Measurements from ENCODE around the gene NFE2L2. TPM values are rescaled to one million over a fixed set of nuclear protein-coding genes. Genes with fewer than 3 reads are reported as not detected.
A peak's percentile ranks its signal among the peaks of the same experiment; 100 is the strongest.

Gene NFE2L2
- total RNA-seq, 1 experiment from 2014 or later = 80.0 TPM

- Histone ChIP-seq H3K4me3 (ENCODE audit: low read depth, low read length, poor library complexity, severe bottlenecking) (no peak overlapping the region), H3K27me3 (replicated peaks; ENCODE audit: insufficient read depth, low read depth, low read length, poor library complexity) (no peaks in the 10 kb centered on the region), H3K36me3 (ENCODE audit: insufficient read depth, low read length, poor library complexity, severe bottlenecking) (no peaks in the 10 kb centered on the region), H3K4me1 (ENCODE audit: insufficient read depth, low read length, poor library complexity, severe bottlenecking) (peaks cover 40% of the 10 kb centered on the region), H3K27ac (ENCODE audit: low read depth, low read length, poor library complexity, severe bottlenecking) (no peak overlapping the region), H3K9me3 (ENCODE audit: low read depth, low read length, poor library complexity, severe bottlenecking) (no peaks in the 10 kb centered on the region)
- intact Hi-C loops (cut with micrococcal nuclease; ENCODE audit: unreplicated experiment) = no loop called here
- TF ChIP-seq EZH2 (IDR thresholded peaks at IDR 0.05; ENCODE audit: borderline replicate concordance, low read depth, low read length, poor library complexity, severe bottlenecking) (no peak), CTCF (conservative IDR thresholded peaks at IDR 0.05; ENCODE audit: low read depth, low read length) (no peak)
- POLR2A ChIA-PET (ENCODE audit: low non-redundant PET) = no interaction called here
- no TSS peak for BruUV-seq (replicated peaks)
- DNase-seq (ENCODE audit: low spot score) = peak; percentile 31
- CTCF ChIA-PET = interaction anchor here (1.1 to 2.0 kb wide), 2 partner anchors 12 to 19 kb away, joined by 3 to 9 read pairs; no protein-coding TSS in a partner anchor
Measured at GRCh38 chr2:177282181-177282641, 17.7 kb upstream of the NFE2L2 start.

GRCh38 chr2:177281400-177282180 lies 17.1 kb upstream of the NFE2L2 start:
- Histone ChIP-seq H3K27me3 (replicated peaks; ENCODE audit: insufficient read depth, low read depth, low read length, poor library complexity) (no peaks in the 10 kb centered on the region), H3K4me1 (ENCODE audit: insufficient read depth, low read length, poor library complexity, severe bottlenecking) (peaks cover 40% of the 10 kb centered on the region), H3K36me3 (ENCODE audit: insufficient read depth, low read length, poor library complexity, severe bottlenecking) (no peaks in the 10 kb centered on the region), H3K4me3 (ENCODE audit: low read depth, low read length, poor library complexity, severe bottlenecking) (no peak overlapping the region), H3K9me3 (ENCODE audit: low read depth, low read length, poor library complexity, severe bottlenecking) (no peaks in the 10 kb centered on the region), H3K27ac (ENCODE audit: low read depth, low read length, poor library complexity, severe bottlenecking) (no peak overlapping the region)
- ChIA-PET CTCF (interaction anchor here (0.5 to 2.0 kb wide), 2 partner anchors 8 to 18 kb away, joined by 3 to 9 read pairs; no protein-coding TSS in a partner anchor), POLR2A (ENCODE audit: low non-redundant PET) (no interaction called here)
- intact Hi-C loops (cut with micrococcal nuclease; ENCODE audit: unreplicated experiment) = no loop called here
- no peak for DNase-seq (ENCODE audit: low spot score)
- no peak for TF ChIP-seq CTCF (conservative IDR thresholded peaks at IDR 0.05; ENCODE audit: low read depth, low read length)
- TF ChIP-seq EZH2 (IDR thresholded peaks at IDR 0.05; ENCODE audit: borderline replicate concordance, low read depth, low read length, poor library complexity, severe bottlenecking) = no peak
- BruUV-seq (replicated peaks) = no TSS peak

GRCh38 chr2:177279847-177280246 lies 15.3 kb upstream of the NFE2L2 start:
- DNase-seq (ENCODE audit: low spot score) = no peak
- CTCF ChIA-PET = no interaction called here
- peaks cover 45% of the 10 kb centered on the region for H3K4me1 ChIP-seq (ENCODE audit: insufficient read depth, low read length, poor library complexity, severe bottlenecking)
- H3K36me3 ChIP-seq (ENCODE audit: insufficient read depth, low read length, poor library complexity, severe bottlenecking) = no peaks in the 10 kb centered on the region
- POLR2A ChIA-PET (ENCODE audit: low non-redundant PET) = no interaction called here
- TF ChIP-seq EZH2 (IDR thresholded peaks at IDR 0.05; ENCODE audit: borderline replicate concordance, low read depth, low read length, poor library complexity, severe bottlenecking) = no peak
- no peak for TF ChIP-seq CTCF (conservative IDR thresholded peaks at IDR 0.05; ENCODE audit: low read depth, low read length)
- H3K4me3 ChIP-seq (ENCODE audit: low read depth, low read length, poor library complexity, severe bottlenecking) = no peak overlapping the region
- no peaks in the 10 kb centered on the region for H3K9me3 ChIP-seq (ENCODE audit: low read depth, low read length, poor library complexity, severe bottlenecking)
- BruUV-seq (replicated peaks) = no TSS peak
- H3K27me3 ChIP-seq (replicated peaks; ENCODE audit: insufficient read depth, low read depth, low read length, poor library complexity) = no peaks in the 10 kb centered on the region
- H3K27ac ChIP-seq (ENCODE audit: low read depth, low read length, poor library complexity, severe bottlenecking) = no peak overlapping the region
- intact Hi-C loops (cut with micrococcal nuclease; ENCODE audit: unreplicated experiment) = no loop called here

Measured in A673 (cell line).